H9 (cell line): ENCODE results near the gene MORF4L2. TPM values are rescaled to one million over a fixed set of nuclear protein-coding genes. Genes with fewer than 3 reads are reported as not detected.
A peak's percentile ranks its signal among the peaks of the same experiment; 100 is the strongest.

Source experiments
- DNase-seq: peaks from one replicate; pipeline ENCODE4 v3.0.0-alpha.2; 2017
- H2AFZ ChIP-seq: one replicate; pipeline ENCODE4 v1.6.1; 2013; ENCODE audit warnings: mild to moderate bottlenecking, low read length, control low read depth, moderate library complexity
- H2AK5ac ChIP-seq: 2 replicates; pipeline ENCODE4 v1.6.1; 2013; ENCODE audit warnings: low read length, control low read depth, mixed read lengths; ENCODE audit not compliant: insufficient read length
- H2BK120ac ChIP-seq: one replicate; pipeline ENCODE4 v1.6.1; 2013; ENCODE audit warnings: low read depth, mild to moderate bottlenecking, low read length, control low read depth, inconsistent platforms; ENCODE audit not compliant: poor library complexity, severe bottlenecking
- H2BK12ac ChIP-seq: 2 replicates; pipeline ENCODE4 v1.6.1; 2013; ENCODE audit warnings: low read length, control low read depth, mixed read lengths, low read depth; ENCODE audit not compliant: insufficient read length
- H2BK15ac ChIP-seq: 2 replicates; pipeline ENCODE4 v1.6.1; 2013; ENCODE audit warnings: low read depth, low read length, control low read depth
- H2BK20ac ChIP-seq: one replicate; pipeline ENCODE4 v1.6.1; 2013; ENCODE audit warnings: low read depth, mild to moderate bottlenecking, low read length, control low read depth, inconsistent platforms; ENCODE audit not compliant: poor library complexity, severe bottlenecking
- H2BK5ac ChIP-seq: 2 replicates; pipeline ENCODE4 v1.6.1; 2013; ENCODE audit warnings: low read length, control low read depth, mixed read lengths; ENCODE audit not compliant: insufficient read length
- H3K14ac ChIP-seq: 2 replicates; pipeline ENCODE4 v1.6.1; 2013; ENCODE audit warnings: low read length, control low read depth; ENCODE audit not compliant: insufficient read depth
- H3K18ac ChIP-seq: 2 replicates; pipeline ENCODE4 v1.6.1; 2013; ENCODE audit warnings: low read depth, mild to moderate bottlenecking, mixed read lengths, low read length, control low read depth; ENCODE audit not compliant: insufficient read length
- H3K23ac ChIP-seq: 2 replicates; pipeline ENCODE4 v1.6.1; 2013; ENCODE audit warnings: low read length, control low read depth, mixed read lengths, low read depth; ENCODE audit not compliant: insufficient read length
- H3K23me2 ChIP-seq: 2 replicates; pipeline ENCODE4 v1.6.1; 2013; ENCODE audit warnings: low read depth, mild to moderate bottlenecking, mixed read lengths, low read length, control low read depth; ENCODE audit not compliant: insufficient read length, poor library complexity, severe bottlenecking
- H3K27ac ChIP-seq: 2 replicates; pipeline ENCODE4 v1.5.1; 2013; ENCODE audit warnings: low read length, control low read depth, mixed read lengths, low read depth; ENCODE audit not compliant: insufficient read length
- H3K27me3 ChIP-seq: 2 replicates; pipeline ENCODE4 v1.6.1; 2013; ENCODE audit warnings: low read length, control low read depth, inconsistent platforms; ENCODE audit not compliant: insufficient read depth
- H3K4ac ChIP-seq: 2 replicates; pipeline ENCODE4 v1.6.1; 2013; ENCODE audit warnings: low read depth, mild to moderate bottlenecking, control low read depth, inconsistent platforms, low read length, moderate library complexity
- H3K4me1 ChIP-seq: 2 replicates; pipeline ENCODE4 v1.6.1; 2013; ENCODE audit warnings: low read length, control low read depth, inconsistent platforms; ENCODE audit not compliant: insufficient read depth
- H3K4me2 ChIP-seq: 2 replicates; pipeline ENCODE4 v1.6.1; 2013; ENCODE audit warnings: low read length, control low read depth, mixed read lengths; ENCODE audit not compliant: insufficient read length, insufficient read depth
- H3K56ac ChIP-seq: 2 replicates; pipeline ENCODE4 v1.6.1; 2013; ENCODE audit warnings: low read depth, mild to moderate bottlenecking, mixed read lengths, low read length, control low read depth; ENCODE audit not compliant: insufficient read length
- H3K79me1 ChIP-seq: 2 replicates; pipeline ENCODE4 v1.6.1; 2013; ENCODE audit warnings: low read depth, mild to moderate bottlenecking, moderate library complexity, low read length, control low read depth, inconsistent platforms; ENCODE audit not compliant: insufficient read depth, poor library complexity, severe bottlenecking
- H3K79me2 ChIP-seq: 2 replicates; pipeline ENCODE4 v1.6.1; 2013; ENCODE audit warnings: low read length, control low read depth, inconsistent platforms; ENCODE audit not compliant: insufficient read depth
- H3K9ac ChIP-seq: 2 replicates; pipeline ENCODE4 v1.6.1; 2013; ENCODE audit warnings: low read length, control low read depth, mixed read lengths; ENCODE audit not compliant: insufficient read length; ENCODE audit errors: extremely low read depth
- H3K9me3 ChIP-seq: one replicate; pipeline ENCODE4 v1.6.1; 2013; ENCODE audit warnings: low read depth, low read length, inconsistent platforms; ENCODE audit not compliant: control insufficient read depth
- H3T11ph ChIP-seq: one replicate; pipeline ENCODE4 v1.6.1; 2013; ENCODE audit warnings: mild to moderate bottlenecking, low read length, control low read depth, inconsistent platforms
- H4K20me1 ChIP-seq: one replicate; pipeline ENCODE4 v1.6.1; 2013; ENCODE audit not compliant: control insufficient read depth, insufficient read length, insufficient read depth
- H4K5ac ChIP-seq: 2 replicates; pipeline ENCODE4 v1.6.1; 2013; ENCODE audit warnings: low read depth, mild to moderate bottlenecking, mixed read lengths, low read length, control low read depth; ENCODE audit not compliant: insufficient read length
- H4K8ac ChIP-seq: replicated peaks from 2 replicates; pipeline ENCODE4 v1.6.1; 2013; ENCODE audit warnings: low read length, control low read depth, mixed read lengths, low read depth; ENCODE audit not compliant: insufficient read length
- H4K91ac ChIP-seq: 2 replicates; pipeline ENCODE4 v1.6.1; 2013; ENCODE audit warnings: low read depth, mild to moderate bottlenecking, moderate library complexity, mixed read lengths, low read length, control low read depth; ENCODE audit not compliant: insufficient read length
- H3K27ac Mint-ChIP-seq, 3 experiments: 2 replicates in 2 of 3; 3 replicates in 1 of 3; pipeline ENCODE4 v1.8.0; 2020 to 2021; ENCODE audit warnings: mixed read lengths in 3 of 3, mild to moderate bottlenecking in 1 of 3, moderate library complexity in 1 of 3
- H3K27me3 Mint-ChIP-seq: 2 replicates; pipeline ENCODE4 v1.8.0; 2021; ENCODE audit warnings: low read depth, mild to moderate bottlenecking, moderate library complexity, mixed read lengths
- H3K36me3 Mint-ChIP-seq, 3 experiments: 2 replicates in 2 of 3; 3 replicates in 1 of 3; pipeline ENCODE4 v1.8.0; 2020 to 2021; ENCODE audit warnings: low read depth in 3 of 3, mixed read lengths in 3 of 3; ENCODE audit not compliant: insufficient read depth in 1 of 3
- H3K4me1 Mint-ChIP-seq, 2 experiments: 2 replicates each; pipeline ENCODE4 v1.8.0; 2020; ENCODE audit warnings: mixed read lengths in 2 of 2
- H3K4me3 Mint-ChIP-seq, 2 experiments: 2 replicates in 1 of 2; 3 replicates in 1 of 2; pipeline ENCODE4 v1.8.0; 2020 to 2021; ENCODE audit warnings: mild to moderate bottlenecking in 2 of 2, mixed read lengths in 2 of 2, moderate library complexity in 1 of 2
- H3K9me3 Mint-ChIP-seq, 2 experiments: 2 replicates in 1 of 2; 3 replicates in 1 of 2; pipeline ENCODE4 v1.8.0; 2020; ENCODE audit warnings: mild to moderate bottlenecking in 2 of 2, mixed read lengths in 2 of 2, moderate library complexity in 1 of 2
- WGBS: extraction: QIAGEN DNeasy Blood & Tissue Kit; methylation state at CpG from one replicate; pipeline ENCODE4 v1.1.7; 2013; ENCODE audit warnings: missing lambda C conversion rate, low lambda C conversion rate, mixed read lengths; ENCODE audit not compliant: insufficient read length; ENCODE audit errors: extremely low coverage; 5-methylcytosine and 5-hydroxymethylcytosine counted together
- long read RNA-seq: library from polyadenylated mRNA; unstranded; transcript quantifications from one replicate; pipeline ENCODE4 v2.0.0, GENCODE V29; 2020
- total RNA-seq: library from RNA; stranded (reverse); gene quantifications from 2 replicates; pipeline ENCODE4 v1.2.1, GENCODE V29; 2021
- TF ChIP-seq, protein P1 (sequence below): fragments of 200-600 bp; sonication (generic); conservative IDR thresholded peaks from 3 replicates; pipeline ENCODE4 v1.8.0; 2021; ENCODE audit warnings: antibody characterized with exemption, mild to moderate bottlenecking

Gene MORF4L2
- total RNA-seq: 367 and 378 TPM in 2 replicates
- long read RNA-seq, transcript MORF4L2-203 (4 exons, 1,983 nt): minor isoform, 212 of 1,043 reads
- long read RNA-seq, transcript MORF4L2-201 (4 exons, 1,824 nt): minor isoform, 66 of 1,043 reads
- long read RNA-seq, transcript MORF4L2-215 (4 exons, 451 nt): major isoform, 344 of 1,043 reads
- long read RNA-seq, transcript MORF4L2-209 (5 exons, 869 nt): minor isoform, 83 of 1,043 reads
- long read RNA-seq, partial matches to known transcripts: 6 of 1,043 reads
- long read RNA-seq, other reads (novel, unspliced or antisense): 190 of 1,043 reads

DNA sequence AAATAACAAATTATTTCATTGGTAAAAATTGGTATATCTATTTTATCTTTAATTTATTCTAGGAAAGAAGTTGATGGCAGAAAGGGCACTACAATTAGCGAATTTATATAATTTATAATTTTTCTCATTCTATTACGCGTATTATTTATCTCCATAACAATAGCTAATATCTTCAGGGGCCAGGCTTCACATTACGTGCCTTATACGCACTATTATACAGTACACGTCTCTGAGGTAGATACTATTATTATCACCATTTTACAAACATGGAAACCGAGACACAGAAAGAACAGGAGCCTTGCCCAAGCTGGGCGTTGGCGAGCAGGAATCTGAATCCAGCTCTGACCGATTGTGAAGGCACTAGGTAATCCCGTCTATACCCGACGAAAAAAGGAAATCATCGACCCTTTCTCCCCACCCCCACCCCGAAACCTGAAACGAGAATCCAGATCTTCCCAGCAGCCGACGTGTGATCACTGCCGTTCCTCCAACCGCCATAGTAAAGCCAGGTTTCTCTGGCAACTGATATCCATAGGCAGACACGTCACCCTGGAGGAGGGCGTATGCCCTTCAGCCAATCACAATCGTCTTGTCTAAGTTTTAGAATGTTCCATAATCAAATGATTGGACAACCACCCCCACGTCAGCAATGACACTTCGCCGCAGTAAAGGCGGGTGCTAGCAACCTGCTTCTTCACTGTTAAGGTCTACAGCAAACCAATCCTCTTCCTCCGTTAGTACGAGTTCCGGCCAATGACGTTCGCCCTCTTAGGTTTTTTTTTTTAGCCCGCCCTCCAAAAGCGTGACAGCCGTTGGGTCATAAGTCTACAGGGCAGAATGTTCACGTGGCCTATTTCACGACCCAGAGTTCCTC, at the start of gene MORF4L2:
Gene MORF4L2, minus strand, starts transcription at position 501 of the 874 bp plus-strand sequence. CDS start 9,672 bp downstream, outside the sequence.
- Histone ChIP-seq H3K4ac (no peak within 1 kb of the TSS; the same call in 1 of the 2 replicates), H2BK5ac (peak within 1 kb of the TSS; percentile 69), H3K27me3 (no peaks in the 10 kb centered on the region), H3K23me2 (peaks cover 9% of the 10 kb centered on the region), H3K4me2 (peak within 1 kb of the TSS; percentile 84), H3K79me2 (peaks cover 7% of the 10 kb centered on the region; the same call in 1 of the 2 replicates), H3K14ac (peak within 1 kb of the TSS; percentile 98), H3T11ph (peak within 1 kb of the TSS; percentile 94), H2BK20ac (no peak within 1 kb of the TSS), H4K20me1 (no peaks in the 10 kb centered on the region), H4K91ac (no peak within 1 kb of the TSS), H2AFZ (no peak within 1 kb of the TSS), H3K18ac (peak within 1 kb of the TSS; percentile 100), H3K9me3 (no peaks in the 10 kb centered on the region), H4K8ac (no peak within 1 kb of the TSS), H3K56ac (peak within 1 kb of the TSS; percentile 96), H3K9ac (peak within 1 kb of the TSS; percentile 98), H2BK15ac (no peak within 1 kb of the TSS), H3K23ac (no peak within 1 kb of the TSS), H4K5ac (peak within 1 kb of the TSS; percentile 85), H2BK120ac (peak within 1 kb of the TSS; percentile 82), H2BK12ac (peak within 1 kb of the TSS; percentile 36), H3K79me1 (peaks cover 3% of the 10 kb centered on the region), H3K4me1 (no peaks in the 10 kb centered on the region), H3K27ac (peak within 1 kb of the TSS; percentile 94), H2AK5ac (no peak within 1 kb of the TSS)
- H3K4me1 Mint-ChIP-seq: peaks cover 0 to 5% of the 10 kb centered on the region in 2 experiments; a peak in 2 of 4 replicates
- TF ChIP-seq, protein P1, sequence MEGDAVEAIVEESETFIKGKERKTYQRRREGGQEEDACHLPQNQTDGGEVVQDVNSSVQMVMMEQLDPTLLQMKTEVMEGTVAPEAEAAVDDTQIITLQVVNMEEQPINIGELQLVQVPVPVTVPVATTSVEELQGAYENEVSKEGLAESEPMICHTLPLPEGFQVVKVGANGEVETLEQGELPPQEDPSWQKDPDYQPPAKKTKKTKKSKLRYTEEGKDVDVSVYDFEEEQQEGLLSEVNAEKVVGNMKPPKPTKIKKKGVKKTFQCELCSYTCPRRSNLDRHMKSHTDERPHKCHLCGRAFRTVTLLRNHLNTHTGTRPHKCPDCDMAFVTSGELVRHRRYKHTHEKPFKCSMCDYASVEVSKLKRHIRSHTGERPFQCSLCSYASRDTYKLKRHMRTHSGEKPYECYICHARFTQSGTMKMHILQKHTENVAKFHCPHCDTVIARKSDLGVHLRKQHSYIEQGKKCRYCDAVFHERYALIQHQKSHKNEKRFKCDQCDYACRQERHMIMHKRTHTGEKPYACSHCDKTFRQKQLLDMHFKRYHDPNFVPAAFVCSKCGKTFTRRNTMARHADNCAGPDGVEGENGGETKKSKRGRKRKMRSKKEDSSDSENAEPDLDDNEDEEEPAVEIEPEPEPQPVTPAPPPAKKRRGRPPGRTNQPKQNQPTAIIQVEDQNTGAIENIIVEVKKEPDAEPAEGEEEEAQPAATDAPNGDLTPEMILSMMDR: no peak
- H3K36me3 Mint-ChIP-seq: peaks cover 12 to 40% (median 25%) of the 10 kb centered on the region in 3 experiments; a peak in 6 of 7 replicates
- H3K9me3 Mint-ChIP-seq: peaks cover 0 to 13% of the 10 kb centered on the region in 2 experiments; a peak in 2 of 5 replicates
- no peaks in the 10 kb centered on the region for H3K27me3 Mint-ChIP-seq
- DNase-seq: peak; percentile 99
- no peak within 1 kb of the TSS for H3K4me3 Mint-ChIP-seq
- no CpG with 5 or more reads among the region's 37 CpGs for WGBS
- H3K27ac Mint-ChIP-seq: peak within 1 kb of the TSS; percentile 93 to 95 (median 94); a peak in 5 of 7 replicates
